Islet of Langerhans (tissue), 1 donor: Measurements from ENCODE around the gene CST7.

Source experiments
- FAIRE-seq: peaks from one replicate; lab custom pipeline; 2011; peaks lifted over from hg19 to GRCh38; lab: Jason Lieb, UNC

Gene CST7

DNA sequence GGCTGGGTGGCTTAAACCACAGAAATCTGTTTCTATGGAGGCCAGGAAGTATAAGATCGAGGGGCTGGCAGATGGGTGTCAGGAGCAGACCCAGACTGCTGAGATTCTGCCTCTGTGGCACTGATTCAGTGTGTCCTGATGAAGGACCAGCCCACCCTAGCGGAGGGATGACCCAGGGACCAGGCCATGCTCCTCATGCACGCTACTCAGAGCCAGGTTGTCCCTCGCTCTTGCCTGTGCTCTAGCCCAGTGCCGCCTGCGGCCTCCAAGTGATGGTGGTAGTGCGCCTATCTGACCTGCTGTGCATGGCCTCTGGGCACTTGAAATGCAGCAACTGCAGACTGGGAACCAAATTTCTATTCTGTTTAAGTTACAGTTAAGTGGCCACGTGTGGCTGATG, 56.6 kb downstream of the CST7 start:
- no peak for FAIRE-seq

DNA sequence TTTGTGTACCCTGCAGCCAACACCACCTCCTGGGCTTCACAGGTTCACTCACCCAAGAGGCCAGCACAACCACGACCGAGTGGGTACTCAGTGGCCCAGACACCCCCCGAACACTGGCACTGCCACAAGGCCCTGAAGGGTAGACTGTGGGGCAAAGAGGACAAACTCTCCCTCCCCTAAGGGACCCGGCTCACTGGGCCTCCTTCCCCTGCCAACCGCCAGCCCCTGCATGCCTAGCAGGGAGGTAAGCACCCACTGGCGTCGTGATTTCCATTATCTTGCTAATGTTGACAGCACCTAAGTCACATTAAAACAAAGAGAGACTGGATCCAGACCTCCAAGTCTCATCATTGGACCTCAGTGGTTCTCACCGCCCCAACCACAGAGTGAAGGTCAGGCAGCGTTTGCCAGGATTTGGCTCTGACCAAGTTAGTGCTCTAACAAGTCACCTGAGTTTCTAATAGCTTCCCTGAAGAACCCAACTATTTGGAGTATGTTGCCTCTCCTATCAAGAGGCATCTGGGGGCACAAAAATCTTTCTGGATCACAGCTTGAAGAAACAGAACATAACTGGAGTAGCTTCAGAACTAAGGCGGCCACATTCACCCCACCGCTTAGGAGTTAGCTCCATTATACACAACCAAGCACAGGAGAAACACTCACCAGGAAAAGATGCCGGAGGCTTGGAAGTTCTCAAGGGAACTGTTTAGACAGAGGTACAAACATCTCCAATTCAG, 57.5 kb downstream of the CST7 start:
- FAIRE-seq, result no peak

DNA sequence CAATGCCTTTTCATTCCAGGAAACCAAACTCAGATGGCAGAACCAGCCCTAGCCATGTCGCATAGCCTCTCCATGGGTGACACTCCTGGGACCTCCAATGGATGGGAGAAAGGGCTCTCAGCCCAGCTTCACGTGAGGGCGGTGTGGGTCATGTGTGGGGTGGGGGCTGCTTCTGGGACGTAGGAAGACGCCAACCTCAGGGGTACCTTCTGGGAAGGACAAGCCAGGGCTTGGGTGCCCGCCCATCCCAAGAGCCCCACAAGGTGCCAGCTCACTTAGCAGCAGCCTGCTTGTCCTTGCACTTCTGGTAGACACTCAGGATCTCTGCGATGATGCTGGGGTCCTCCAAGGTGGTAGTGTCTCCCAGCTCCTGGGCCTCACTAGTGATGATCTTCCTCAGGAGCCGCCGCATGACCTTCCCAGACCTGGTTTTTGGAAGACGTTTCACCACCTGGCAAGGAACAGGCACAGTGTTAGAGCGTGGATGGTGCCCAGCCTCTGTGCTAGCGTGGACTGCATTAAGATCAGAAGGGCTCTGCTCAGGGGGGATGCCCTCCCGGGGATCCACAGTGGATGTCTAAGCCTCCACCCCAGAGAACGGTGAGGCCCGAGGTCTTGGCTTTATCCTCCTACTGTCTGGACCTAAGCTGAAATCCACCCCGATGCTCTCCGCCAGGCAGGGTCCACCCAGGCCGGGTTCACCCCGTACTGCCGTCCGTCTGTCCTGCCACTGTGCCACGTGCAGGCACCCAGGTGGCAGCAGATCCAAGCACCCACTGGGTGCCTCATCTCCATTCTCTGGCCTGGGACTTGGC, 58.6 kb downstream of the CST7 start:
- no peak for FAIRE-seq

DNA sequence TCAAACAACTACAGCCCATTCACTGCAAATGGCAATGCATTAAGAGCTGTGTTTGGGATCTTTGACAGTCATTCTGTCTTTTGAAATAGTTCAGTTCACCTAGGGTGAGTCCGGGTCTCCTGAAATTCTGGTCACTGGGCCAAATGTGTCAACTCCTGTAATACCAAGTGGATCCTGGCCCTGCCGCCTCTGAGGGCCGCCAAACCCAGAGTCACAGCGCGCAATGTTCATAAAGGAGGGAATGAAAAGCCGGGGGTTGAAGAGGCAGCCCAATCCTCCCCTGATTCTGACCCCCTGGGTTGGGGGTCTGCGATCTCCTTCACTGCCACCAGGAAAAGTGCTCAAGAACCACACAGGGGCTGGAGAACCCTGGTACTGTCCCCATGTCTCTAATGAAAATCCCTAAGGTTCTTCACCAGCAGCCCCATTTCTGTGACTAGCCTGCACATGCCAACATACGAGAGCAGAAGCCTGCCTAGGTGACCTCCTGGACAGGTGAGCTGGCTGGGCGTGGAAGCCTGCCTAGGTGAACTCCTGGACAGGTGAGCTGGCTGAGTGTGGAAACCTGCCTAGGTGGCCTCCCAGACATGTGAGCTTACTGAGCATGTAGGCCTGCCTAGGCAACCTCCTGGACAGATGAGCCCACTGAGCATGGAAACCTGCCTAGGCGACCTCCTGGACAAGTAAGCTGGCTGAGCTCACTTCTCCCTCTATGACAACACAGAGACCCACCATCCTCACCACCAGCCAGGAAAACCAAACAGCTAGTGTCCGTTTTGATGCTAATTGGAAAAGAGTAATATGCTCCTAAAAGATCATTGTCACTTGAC, 59.5 kb downstream of the CST7 start:
- FAIRE-seq, result no peak
